Breast epithelium (tissue), 4 donors: ENCODE results near the gene CDC42EP1. TPM values are rescaled to one million over a fixed set of nuclear protein-coding genes. Genes with fewer than 3 reads are reported as not detected.
A peak's percentile ranks its signal among the peaks of the same experiment; 100 is the strongest.
"Not testable (repeated sequence)": the region's sequence is repeated elsewhere in the genome, so short reads cannot be mapped to it uniquely, and the experiment has no call there.

Experiments used
- DNase-seq, 2 donors: peaks; one replicate each; pipeline ENCODE4 v3.0.0-alpha.2; 2019; ENCODE audit warnings: low spot score in 2 of 2
- H3K27ac ChIP-seq, 2 donors: fragments of 200-600 bp; sonication (generic) in 1 of 2; one replicate each; pipeline ENCODE4 v1.5.1; 2016 to 2019; ENCODE audit warnings: mild to moderate bottlenecking in 1 of 2
- H3K27me3 ChIP-seq, 2 donors: fragments of 200-600 bp; sonication (generic) in 1 of 2; one replicate each; pipeline versions ENCODE4 v1.5.1 to v1.6.0; 2017 to 2019; ENCODE audit warnings: control low read depth in 1 of 2, mild to moderate bottlenecking in 1 of 2
- H3K36me3 ChIP-seq: fragments of 200-600 bp; one replicate; pipeline ENCODE4 v1.5.1; 2019
- H3K4me1 ChIP-seq, 2 donors: fragments of 200-600 bp; sonication (generic); one replicate each; pipeline ENCODE4 v1.5.1; 2016 to 2019; ENCODE audit warnings: control low read depth in 1 of 2
- H3K4me3 ChIP-seq, 3 donors: fragments of 200-600 bp; sonication (generic); 1 replicate in 2 of 3; 2 replicates in 1 of 3; pipeline ENCODE4 v1.5.1; 2016 to 2019; ENCODE audit warnings: mild to moderate bottlenecking in 3 of 3, moderate library complexity in 2 of 3
- H3K9me3 ChIP-seq, 2 donors: fragments of 200-600 bp; sonication (generic) in 1 of 2; one replicate each; pipeline ENCODE4 v1.5.1; 2016 to 2019; ENCODE audit warnings: control low read depth in 1 of 2
- CTCF ChIP-seq, 3 donors: fragments of 450-650 bp; IDR thresholded peaks; one replicate each; pipeline ENCODE4 v1.5.1; 2016 to 2017; ENCODE audit warnings: antibody characterized with exemption in 3 of 3, mild to moderate bottlenecking in 3 of 3, moderate library complexity in 3 of 3
- POLR2A ChIP-seq: fragments of 450-650 bp; IDR thresholded peaks from one replicate; pipeline ENCODE4 v1.6.1; 2016; ENCODE audit warnings: antibody characterized with exemption, mild to moderate bottlenecking, moderate library complexity
- POLR2AphosphoS5 ChIP-seq, 3 donors: sonication (generic); formaldehyde crosslinking; IDR thresholded peaks; one replicate each; pipeline ENCODE4 v1.6.1; 2017; ENCODE audit warnings: antibody characterized with exemption in 3 of 3
- intact Hi-C: fragments of 100-400 bp; cut with DNase I; formaldehyde crosslinking; loops from one replicate; pipeline ENCODE4 v1.15.1; 2023; ENCODE audit warnings: low total_unique reads
- total RNA-seq, 3 donors: library from RNA; depleted of rRNA; stranded (reverse); fragments of >200 nt; gene quantifications; one replicate each; pipeline ENCODE4 v1.1.0, GENCODE V29; 2016

The CDC42EP1 gene
- total RNA-seq, 3 donors from 2014 or later = 13.8 to 43.0 (median 29.8) TPM

GRCh38 chr22:37545703-37546436 lies 14.4 kb upstream of the CDC42EP1 start:
- intact Hi-C loops = loop anchor here (5.0 to 10.0 kb wide), 2 partner anchors 49 to 1299 kb away; no protein-coding TSS in a partner anchor

GRCh38 chr22:37546437-37547250 lies 13.6 kb upstream of the CDC42EP1 start:
- no peaks in the 10 kb centered on the region for H3K27me3 ChIP-seq
- no peaks in the 10 kb centered on the region for H3K36me3 ChIP-seq
- intact Hi-C loops = loop anchor here (5.0 to 10.0 kb wide), 2 partner anchors 48 to 1299 kb away; no protein-coding TSS in a partner anchor
- peak overlapping the region; percentile 96 to 98 for H3K27ac ChIP-seq
- TF ChIP-seq POLR2A (no peak), CTCF (IDR thresholded peaks at IDR 0.05) (peak in 2 of 3 donors; percentile 7 to 10), POLR2AphosphoS5 (IDR thresholded peaks at IDR 0.05) (peak in 1 of 3 donors; percentile 14)
- H3K4me1 ChIP-seq = peaks cover 18 to 47% of the 10 kb centered on the region in 2 donors
- DNase-seq = no peak
- no peaks in the 10 kb centered on the region for H3K9me3 ChIP-seq
- H3K4me3 ChIP-seq = peak overlapping the region in 2 of 3 donors; percentile 35 to 57

More at GRCh38 chr22:37545703-37546436, 14.4 kb upstream of the CDC42EP1 start:
- Histone ChIP-seq H3K36me3 (no peaks in the 10 kb centered on the region), H3K9me3 (no peaks in the 10 kb centered on the region), H3K27me3 (no peaks in the 10 kb centered on the region), H3K27ac (peak overlapping the region; percentile 96 to 98), H3K4me1 (peaks cover 18 to 51% of the 10 kb centered on the region in 2 donors), H3K4me3 (peak overlapping the region; percentile 13 to 57 (median 35))
- peak; percentile 89 to 95 for DNase-seq
- TF ChIP-seq CTCF (IDR thresholded peaks at IDR 0.05) (no peak), POLR2AphosphoS5 (IDR thresholded peaks at IDR 0.05) (peak in 2 of 3 donors; percentile 38 to 87), POLR2A (peak; percentile 72)

GRCh38 chr22:37547251-37547741 lies 13.0 kb upstream of the CDC42EP1 start:
- H3K4me1 ChIP-seq = peaks cover 20 to 51% of the 10 kb centered on the region in 2 donors
- TF ChIP-seq POLR2AphosphoS5 (IDR thresholded peaks at IDR 0.05) (no peak), CTCF (IDR thresholded peaks at IDR 0.05) (no peak), POLR2A (no peak)

GRCh38 chr22:37549704-37550059 lies 10.6 kb upstream of the CDC42EP1 start:
- H3K4me1 ChIP-seq = peaks cover 24 to 58% of the 10 kb centered on the region in 2 donors
- H3K9me3 ChIP-seq = no peaks in the 10 kb centered on the region
- peak overlapping the region; percentile 73 for H3K27ac ChIP-seq
- H3K4me3 ChIP-seq = no peak overlapping the region
- H3K27me3 ChIP-seq = no peaks in the 10 kb centered on the region
- intact Hi-C loops = loop anchor here (5.0 to 10.0 kb wide), 2 partner anchors 45 to 1302 kb away; no protein-coding TSS in a partner anchor
- TF ChIP-seq CTCF (IDR thresholded peaks at IDR 0.05) = peak in 1 of 3 donors; percentile 14
- no peak for TF ChIP-seq POLR2A
- TF ChIP-seq POLR2AphosphoS5 (IDR thresholded peaks at IDR 0.05) = peak; percentile 6 to 28 (median 13)
- peak; percentile 76 to 84 for DNase-seq
- no peaks in the 10 kb centered on the region for H3K36me3 ChIP-seq

More at GRCh38 chr22:37547251-37547741, 13.0 kb upstream of the CDC42EP1 start:
- intact Hi-C loops = loop anchor here (5.0 to 10.0 kb wide), 2 partner anchors 48 to 1300 kb away; no protein-coding TSS in a partner anchor
- Histone ChIP-seq H3K9me3 (no peaks in the 10 kb centered on the region), H3K4me3 (no peak overlapping the region), H3K27me3 (no peaks in the 10 kb centered on the region), H3K36me3 (no peaks in the 10 kb centered on the region), H3K27ac (peak overlapping the region; percentile 96 to 98)
- DNase-seq = no peak

GRCh38 chr22:37550921-37551320 lies 9.4 kb upstream of the CDC42EP1 start:
- H3K4me1 ChIP-seq = peaks cover 18 to 46% of the 10 kb centered on the region in 2 donors
- intact Hi-C loops, H3K27me3 ChIP-seq, H3K9me3 ChIP-seq, H3K36me3 ChIP-seq, DNase-seq, H3K4me3 ChIP-seq: not testable (repeated sequence)
- H3K27ac ChIP-seq = peak overlapping the region in 1 of 2 donors; percentile 42
